ENCODE data around the gene PDK2. TPM values are rescaled to one million over a fixed set of nuclear protein-coding genes. Genes with fewer than 3 reads are reported as not detected.

PDK2 gene
- total and polyA plus RNA-seq, 10 of the 15 experiments (the other 5 are each of a cell fraction or from before 2014, with no cell fraction given) = 0.98 to 22.6 (median 12.3) TPM

DNA sequence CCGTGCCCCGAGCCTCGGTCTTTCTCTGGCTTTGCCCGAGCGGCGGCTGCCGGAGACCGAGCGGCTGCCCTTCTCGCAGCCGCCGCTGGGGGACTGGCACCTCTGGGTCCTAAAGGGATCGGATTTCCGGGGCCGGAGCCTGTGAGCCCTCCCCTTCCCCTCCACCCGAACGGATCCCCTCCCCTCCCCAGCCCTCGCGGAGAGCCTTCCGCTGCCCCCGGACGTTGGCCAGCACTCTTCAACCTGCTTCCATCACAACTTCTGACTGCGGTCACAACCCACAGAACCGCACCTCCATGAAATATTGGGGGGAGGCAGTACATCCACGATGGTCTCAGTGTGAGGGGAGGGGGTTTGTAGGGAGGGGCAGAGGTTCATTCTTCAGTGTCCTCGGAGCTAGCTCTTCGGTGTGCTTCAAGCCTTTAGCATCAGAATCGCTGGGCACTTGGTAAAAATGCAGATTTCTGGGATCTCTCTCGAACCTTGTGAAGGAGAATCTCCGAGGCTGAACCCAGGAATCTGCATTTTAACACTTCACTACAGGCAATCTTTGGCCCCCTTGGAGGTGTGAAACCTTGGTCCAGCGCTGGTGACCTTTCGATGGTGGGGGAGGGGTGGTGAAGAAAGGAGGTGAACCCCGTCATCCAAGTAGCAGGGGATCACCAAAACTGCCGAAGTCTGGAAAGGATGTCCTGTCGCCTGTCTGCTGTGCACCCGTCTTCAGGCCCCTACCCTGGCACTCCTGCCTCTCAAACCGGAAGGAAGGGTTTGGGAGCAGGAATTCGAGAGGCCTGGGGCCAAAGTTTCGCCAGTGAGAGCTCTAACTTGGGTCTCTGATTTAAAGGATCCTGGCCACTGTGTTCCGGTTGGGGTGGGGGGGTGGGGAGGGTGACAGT lies 56.1 kb downstream of the PDK2 start:
- peak overlapping the region; percentile 88 for H3K9ac ChIP-seq (ENCODE audit: control insufficient read depth, insufficient read depth, low read length)
- no peaks in the 10 kb centered on the region for H3K9me3 ChIP-seq (replicated peaks; ENCODE audit: control insufficient read depth, insufficient read depth, low read length)
- ChIA-PET SMC1A (ENCODE audit: uncharacterized antibody, unreplicated experiment) (interaction anchor here (0.8 to 3.6 kb wide), 6 partner anchors 10 to 26 kb away, joined by 3 to 31 read pairs (median 4); partner anchors contain the start of genes SAMD14 and SGCA), CTCF (interaction anchor here (0.7 to 9.3 kb wide), 15 partner anchors 10 to 62 kb away, joined by 3 to 99 read pairs (median 6); partner anchors contain the start of gene SGCA), POLR2A (interaction anchor here (0.6 to 2.2 kb wide), 14 partner anchors 10 to 1880 kb away, joined by 3 to 18 read pairs (median 4); partner anchors contain the start of genes ITGA3 and XYLT2), RAD21 (ENCODE audit: unreplicated experiment) (interaction anchor here (1.0 to 3.5 kb wide), 12 partner anchors 10 to 160 kb away, joined by 3 to 17 read pairs (median 6); partner anchors contain the start of genes SAMD14 and SGCA)
- ATAC-seq (peak; percentile 67), DNase-seq (ENCODE audit: low read depth, low spot score) (peak; percentile 63), FAIRE-seq (no peak)
- peaks cover 0 to 4% of the 10 kb centered on the region in 2 experiments; a peak in 2 of 4 replicates for H3K36me3 ChIP-seq (ENCODE audit: control insufficient read depth in 2 of 2, insufficient read depth in 2 of 2, low read length in 1 of 2)
- H3K79me2 ChIP-seq (ENCODE audit: control insufficient read depth, insufficient read depth, low read length) = peaks cover 53% of the 10 kb centered on the region
- peaks cover 46% of the 10 kb centered on the region for H3K4me1 ChIP-seq (ENCODE audit: control insufficient read depth, insufficient read depth, low read length)
- BruUV-seq (replicated peaks) = TSS peak; percentile 72
- H4K20me1 ChIP-seq (ENCODE audit: control insufficient read depth, insufficient read depth) = no peaks in the 10 kb centered on the region; the same call in none of the 2 replicates
- H3K27me3 ChIP-seq (replicated peaks in 1 of 2; ENCODE audit: control insufficient read depth in 2 of 2, insufficient read depth in 2 of 2, low read length in 1 of 2) = no peaks in the 10 kb centered on the region
- in situ Hi-C loops (cut with MboI) = no loop called here
- intact Hi-C loops (cut with micrococcal nuclease; ENCODE audit: unreplicated experiment) = no loop called here
- H3K27ac ChIP-seq (ENCODE audit: control insufficient read depth, insufficient read depth) = peak overlapping the region; percentile 89
- peak overlapping the region; percentile 95 for H3K4me3 ChIP-seq
- peak overlapping the region; percentile 71 for H2AFZ ChIP-seq (ENCODE audit: control insufficient read depth, low read depth, low read length)
- WGBS (ENCODE audit: insufficient coverage, insufficient replicate concordance, low lambda C conversion rate, missing lambda C conversion rate) = 2% methylated on average over 23 of the region's 40 CpGs
- peak overlapping the region; percentile 89 for H3K4me2 ChIP-seq (ENCODE audit: control insufficient read depth, insufficient read depth)
- TF ChIP-seq, protein P1, sequence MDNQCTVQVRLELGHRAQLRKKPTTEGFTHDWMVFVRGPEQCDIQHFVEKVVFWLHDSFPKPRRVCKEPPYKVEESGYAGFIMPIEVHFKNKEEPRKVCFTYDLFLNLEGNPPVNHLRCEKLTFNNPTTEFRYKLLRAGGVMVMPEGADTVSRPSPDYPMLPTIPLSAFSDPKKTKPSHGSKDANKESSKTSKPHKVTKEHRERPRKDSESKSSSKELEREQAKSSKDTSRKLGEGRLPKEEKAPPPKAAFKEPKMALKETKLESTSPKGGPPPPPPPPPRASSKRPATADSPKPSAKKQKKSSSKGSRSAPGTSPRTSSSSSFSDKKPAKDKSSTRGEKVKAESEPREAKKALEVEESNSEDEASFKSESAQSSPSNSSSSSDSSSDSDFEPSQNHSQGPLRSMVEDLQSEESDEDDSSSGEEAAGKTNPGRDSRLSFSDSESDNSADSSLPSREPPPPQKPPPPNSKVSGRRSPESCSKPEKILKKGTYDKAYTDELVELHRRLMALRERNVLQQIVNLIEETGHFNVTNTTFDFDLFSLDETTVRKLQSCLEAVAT (IDR thresholded peaks at IDR 0.05) = peak; percentile 94
- TF ChIP-seq SRF (IDR thresholded peaks at IDR 0.05; ENCODE audit: low read depth in 2 of 2, low read length in 2 of 2) (no peak), SMAD1 (IDR thresholded peaks at IDR 0.05; ENCODE audit: low read depth, partially characterized antibody) (peak; percentile 47), POLR2AphosphoS5 (IDR thresholded peaks at IDR 0.05; ENCODE audit: low read length) (peak; percentile 53; the same call in 1 of the 2 replicates), ZNF207 (IDR thresholded peaks at IDR 0.05; ENCODE audit: borderline replicate concordance) (peak; percentile 68; the same call in 1 of the 2 replicates), ZBED1 (IDR thresholded peaks at IDR 0.05; ENCODE audit: borderline replicate concordance) (no peak; the same call in 1 of the 2 replicates), POU2F2 (IDR thresholded peaks at IDR 0.05; ENCODE audit: borderline replicate concordance, low read depth, low read length) (0 out of 3 replicates have a peak, but pooled peaks have one; percentile 50), PML (IDR thresholded peaks at IDR 0.05; ENCODE audit: low read length) (no peak), RFX5 (IDR thresholded peaks at IDR 0.05; ENCODE audit: low read depth, low read length) (no peak)
- TF ChIP-seq, protein P2, sequence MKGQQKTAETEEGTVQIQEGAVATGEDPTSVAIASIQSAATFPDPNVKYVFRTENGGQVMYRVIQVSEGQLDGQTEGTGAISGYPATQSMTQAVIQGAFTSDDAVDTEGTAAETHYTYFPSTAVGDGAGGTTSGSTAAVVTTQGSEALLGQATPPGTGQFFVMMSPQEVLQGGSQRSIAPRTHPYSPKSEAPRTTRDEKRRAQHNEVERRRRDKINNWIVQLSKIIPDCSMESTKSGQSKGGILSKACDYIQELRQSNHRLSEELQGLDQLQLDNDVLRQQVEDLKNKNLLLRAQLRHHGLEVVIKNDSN (IDR thresholded peaks at IDR 0.05; ENCODE audit: borderline replicate concordance, extremely low read length, insufficient read depth, low read depth, low read length) = no peak
- TF ChIP-seq, protein P3, sequence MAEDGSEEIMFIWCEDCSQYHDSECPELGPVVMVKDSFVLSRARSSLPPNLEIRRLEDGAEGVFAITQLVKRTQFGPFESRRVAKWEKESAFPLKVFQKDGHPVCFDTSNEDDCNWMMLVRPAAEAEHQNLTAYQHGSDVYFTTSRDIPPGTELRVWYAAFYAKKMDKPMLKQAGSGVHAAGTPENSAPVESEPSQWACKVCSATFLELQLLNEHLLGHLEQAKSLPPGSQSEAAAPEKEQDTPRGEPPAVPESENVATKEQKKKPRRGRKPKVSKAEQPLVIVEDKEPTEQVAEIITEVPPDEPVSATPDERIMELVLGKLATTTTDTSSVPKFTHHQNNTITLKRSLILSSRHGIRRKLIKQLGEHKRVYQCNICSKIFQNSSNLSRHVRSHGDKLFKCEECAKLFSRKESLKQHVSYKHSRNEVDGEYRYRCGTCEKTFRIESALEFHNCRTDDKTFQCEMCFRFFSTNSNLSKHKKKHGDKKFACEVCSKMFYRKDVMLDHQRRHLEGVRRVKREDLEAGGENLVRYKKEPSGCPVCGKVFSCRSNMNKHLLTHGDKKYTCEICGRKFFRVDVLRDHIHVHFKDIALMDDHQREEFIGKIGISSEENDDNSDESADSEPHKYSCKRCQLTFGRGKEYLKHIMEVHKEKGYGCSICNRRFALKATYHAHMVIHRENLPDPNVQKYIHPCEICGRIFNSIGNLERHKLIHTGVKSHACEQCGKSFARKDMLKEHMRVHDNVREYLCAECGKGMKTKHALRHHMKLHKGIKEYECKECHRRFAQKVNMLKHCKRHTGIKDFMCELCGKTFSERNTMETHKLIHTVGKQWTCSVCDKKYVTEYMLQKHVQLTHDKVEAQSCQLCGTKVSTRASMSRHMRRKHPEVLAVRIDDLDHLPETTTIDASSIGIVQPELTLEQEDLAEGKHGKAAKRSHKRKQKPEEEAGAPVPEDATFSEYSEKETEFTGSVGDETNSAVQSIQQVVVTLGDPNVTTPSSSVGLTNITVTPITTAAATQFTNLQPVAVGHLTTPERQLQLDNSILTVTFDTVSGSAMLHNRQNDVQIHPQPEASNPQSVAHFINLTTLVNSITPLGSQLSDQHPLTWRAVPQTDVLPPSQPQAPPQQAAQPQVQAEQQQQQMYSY (CRISPR knock-in tag; IDR thresholded peaks at IDR 0.05) = no peak
- TF ChIP-seq, protein P4, sequence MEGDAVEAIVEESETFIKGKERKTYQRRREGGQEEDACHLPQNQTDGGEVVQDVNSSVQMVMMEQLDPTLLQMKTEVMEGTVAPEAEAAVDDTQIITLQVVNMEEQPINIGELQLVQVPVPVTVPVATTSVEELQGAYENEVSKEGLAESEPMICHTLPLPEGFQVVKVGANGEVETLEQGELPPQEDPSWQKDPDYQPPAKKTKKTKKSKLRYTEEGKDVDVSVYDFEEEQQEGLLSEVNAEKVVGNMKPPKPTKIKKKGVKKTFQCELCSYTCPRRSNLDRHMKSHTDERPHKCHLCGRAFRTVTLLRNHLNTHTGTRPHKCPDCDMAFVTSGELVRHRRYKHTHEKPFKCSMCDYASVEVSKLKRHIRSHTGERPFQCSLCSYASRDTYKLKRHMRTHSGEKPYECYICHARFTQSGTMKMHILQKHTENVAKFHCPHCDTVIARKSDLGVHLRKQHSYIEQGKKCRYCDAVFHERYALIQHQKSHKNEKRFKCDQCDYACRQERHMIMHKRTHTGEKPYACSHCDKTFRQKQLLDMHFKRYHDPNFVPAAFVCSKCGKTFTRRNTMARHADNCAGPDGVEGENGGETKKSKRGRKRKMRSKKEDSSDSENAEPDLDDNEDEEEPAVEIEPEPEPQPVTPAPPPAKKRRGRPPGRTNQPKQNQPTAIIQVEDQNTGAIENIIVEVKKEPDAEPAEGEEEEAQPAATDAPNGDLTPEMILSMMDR (IDR thresholded peaks at IDR 0.05 in 2 of 3, conservative IDR thresholded peaks at IDR 0.05 in 1 of 3; ENCODE audit: control insufficient read depth in 2 of 3, extremely low read depth in 1 of 3, insufficient read depth in 1 of 3, low read depth in 3 of 3, low read length in 3 of 3) = peak; percentile 49 to 84 (median 66)
